ENCODE results near the gene NHLRC4.

DNA sequence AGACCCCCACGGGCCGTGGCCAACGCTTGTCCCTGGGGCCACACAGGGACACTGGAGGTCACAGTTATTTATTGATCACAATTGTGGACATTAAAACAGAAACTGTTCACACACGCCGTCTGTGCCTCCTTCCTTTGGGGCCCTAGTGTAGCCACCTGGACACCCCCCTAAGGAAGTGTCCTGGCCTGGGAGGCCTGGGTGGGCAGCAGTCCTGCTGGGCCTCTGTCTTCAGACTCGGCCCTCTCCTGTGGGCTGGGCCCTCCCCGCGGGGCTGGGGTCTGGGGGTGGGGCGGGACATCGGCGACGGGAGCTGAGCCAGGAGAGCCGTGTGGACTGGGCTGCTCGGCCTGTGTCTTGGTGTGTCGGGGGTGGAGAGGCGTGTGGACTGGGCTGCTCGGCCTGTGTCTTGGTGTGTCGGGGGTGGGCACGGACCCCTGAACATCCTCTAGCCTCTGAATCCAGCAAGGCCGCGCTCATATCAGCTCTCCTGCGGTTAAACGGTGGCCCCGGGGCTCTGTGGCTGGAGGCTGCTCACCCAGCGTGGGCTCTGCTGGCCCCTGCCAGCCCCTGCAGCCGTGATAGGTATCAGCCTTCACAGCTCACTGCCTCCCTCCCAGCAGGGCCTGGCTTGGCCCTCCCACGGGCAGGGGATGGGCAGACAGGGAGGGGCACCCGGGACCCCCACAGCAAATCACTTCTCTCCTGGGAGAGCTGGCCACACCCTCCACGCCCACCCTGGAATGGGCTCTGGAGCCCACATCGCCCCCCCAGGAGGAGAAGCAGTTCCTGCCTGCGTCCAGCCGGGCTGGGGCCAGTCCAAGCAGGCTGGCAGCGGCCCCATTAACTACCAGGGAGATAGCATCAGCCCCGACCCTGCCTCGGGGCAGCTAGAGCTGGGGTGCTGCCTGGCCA is 1.1 kb upstream of the NHLRC4 start:
- TF ChIP-seq CTCF (IDR thresholded peaks at IDR 0.05), result no peak
- no peak for TF ChIP-seq ZFX (IDR thresholded peaks at IDR 0.05; ENCODE audit: borderline replicate concordance)

Measured in 22Rv1 (cell line).